HFF-Myc (cell line): ENCODE measurements around the gene KANSL3.
"Not testable (repeated sequence)": the region's sequence is repeated elsewhere in the genome, so short reads cannot be mapped to it uniquely, and the experiment has no call there.

Experiments used
- DNase-seq: peaks from one replicate; pipeline ENCODE4 v3.0.0-alpha.2; 2011; ENCODE audit warnings: low read depth; ENCODE audit errors: extremely low read depth
- H3K4me3 ChIP-seq: replicated peaks from 2 replicates; pipeline ENCODE4 v1.5.1; 2011; ENCODE audit warnings: low read depth, mild to moderate bottlenecking, control low read depth, low read length
- CTCF ChIP-seq: IDR thresholded peaks from 2 replicates; pipeline ENCODE4 v1.5.1; 2012; ENCODE audit warnings: mild to moderate bottlenecking, low read depth, low read length, control low read depth; ENCODE audit errors: missing control alignments

Gene KANSL3

GRCh38 chr2:96564563-96564962 lies 73.5 kb downstream of the KANSL3 start:
- no peak for DNase-seq
- H3K4me3 ChIP-seq = no peak overlapping the region
- no peak for TF ChIP-seq CTCF

GRCh38 chr2:96564026-96564425 lies 74.1 kb downstream of the KANSL3 start:
- TF ChIP-seq CTCF = no peak
- DNase-seq = no peak
- no peak overlapping the region for H3K4me3 ChIP-seq

- H3K4me3 ChIP-seq = no peak overlapping the region
- no peak for DNase-seq
- no peak for TF ChIP-seq CTCF
Measured at GRCh38 chr2:96558485-96558884, 79.6 kb downstream of the KANSL3 start.

GRCh38 chr2:96558061-96558460 lies 80.1 kb downstream of the KANSL3 start:
- no peak overlapping the region for H3K4me3 ChIP-seq
- TF ChIP-seq CTCF = no peak
- no peak for DNase-seq

GRCh38 chr2:96557421-96557820 lies 80.7 kb downstream of the KANSL3 start:
- DNase-seq, H3K4me3 ChIP-seq: not testable (repeated sequence)

- no peak for TF ChIP-seq CTCF
- DNase-seq = no peak
- no peak overlapping the region for H3K4me3 ChIP-seq
Measured at GRCh38 chr2:96556441-96557330, 81.4 kb downstream of the KANSL3 start.

GRCh38 chr2:96555146-96555610 lies 82.9 kb downstream of the KANSL3 start:
- no peak overlapping the region for H3K4me3 ChIP-seq
- TF ChIP-seq CTCF = no peak
- no peak for DNase-seq
